ENCODE measurements around the gene CHD8. TPM values are rescaled to one million over a fixed set of nuclear protein-coding genes. Genes with fewer than 3 reads are reported as not detected.

Gene CHD8
- total RNA-seq, 1 donor from 2014 or later = 126 TPM

- Mint-ChIP-seq H3K36me3 (peaks cover 56% of the 10 kb centered on the region), H3K27me3 (ENCODE audit: low read depth) (peaks cover 1% of the 10 kb centered on the region), H3K9me3 (no peaks in the 10 kb centered on the region), H3K4me1 (no peaks in the 10 kb centered on the region), H3K4me3 (no peak overlapping the region), H3K27ac (no peak overlapping the region)
- DNase-seq (ENCODE audit: low spot score in 2 of 2, unreplicated experiment in 2 of 2) = no peak
- TF ChIP-seq, protein P1, sequence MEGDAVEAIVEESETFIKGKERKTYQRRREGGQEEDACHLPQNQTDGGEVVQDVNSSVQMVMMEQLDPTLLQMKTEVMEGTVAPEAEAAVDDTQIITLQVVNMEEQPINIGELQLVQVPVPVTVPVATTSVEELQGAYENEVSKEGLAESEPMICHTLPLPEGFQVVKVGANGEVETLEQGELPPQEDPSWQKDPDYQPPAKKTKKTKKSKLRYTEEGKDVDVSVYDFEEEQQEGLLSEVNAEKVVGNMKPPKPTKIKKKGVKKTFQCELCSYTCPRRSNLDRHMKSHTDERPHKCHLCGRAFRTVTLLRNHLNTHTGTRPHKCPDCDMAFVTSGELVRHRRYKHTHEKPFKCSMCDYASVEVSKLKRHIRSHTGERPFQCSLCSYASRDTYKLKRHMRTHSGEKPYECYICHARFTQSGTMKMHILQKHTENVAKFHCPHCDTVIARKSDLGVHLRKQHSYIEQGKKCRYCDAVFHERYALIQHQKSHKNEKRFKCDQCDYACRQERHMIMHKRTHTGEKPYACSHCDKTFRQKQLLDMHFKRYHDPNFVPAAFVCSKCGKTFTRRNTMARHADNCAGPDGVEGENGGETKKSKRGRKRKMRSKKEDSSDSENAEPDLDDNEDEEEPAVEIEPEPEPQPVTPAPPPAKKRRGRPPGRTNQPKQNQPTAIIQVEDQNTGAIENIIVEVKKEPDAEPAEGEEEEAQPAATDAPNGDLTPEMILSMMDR (IDR thresholded peaks at IDR 0.05; ENCODE audit: unreplicated experiment) = no peak
These were observed 103.3 kb downstream of the CHD8 start for GRCh38 chr14:21352587-21352986.

GRCh38 chr14:21350539-21350938, 105.4 kb downstream of the CHD8 start:
- H3K27me3 Mint-ChIP-seq (ENCODE audit: low read depth) = peaks cover 1% of the 10 kb centered on the region
- peaks cover 41% of the 10 kb centered on the region for H3K36me3 Mint-ChIP-seq
- no peak for DNase-seq (ENCODE audit: low spot score in 2 of 2, unreplicated experiment in 2 of 2)
- H3K4me1 Mint-ChIP-seq = no peaks in the 10 kb centered on the region
- TF ChIP-seq, protein P1 (IDR thresholded peaks at IDR 0.05; ENCODE audit: unreplicated experiment) = no peak
- no peak overlapping the region for H3K4me3 Mint-ChIP-seq
- H3K27ac Mint-ChIP-seq = no peak overlapping the region
- H3K9me3 Mint-ChIP-seq = no peaks in the 10 kb centered on the region

- TF ChIP-seq, protein P1 (IDR thresholded peaks at IDR 0.05; ENCODE audit: unreplicated experiment) = no peak
- no peak for DNase-seq (ENCODE audit: low spot score in 2 of 2, unreplicated experiment in 2 of 2)
- H3K4me1 Mint-ChIP-seq = no peaks in the 10 kb centered on the region
- H3K9me3 Mint-ChIP-seq = no peaks in the 10 kb centered on the region
- no peak overlapping the region for H3K27ac Mint-ChIP-seq
- H3K27me3 Mint-ChIP-seq (ENCODE audit: low read depth) = peaks cover 1% of the 10 kb centered on the region
- H3K4me3 Mint-ChIP-seq = no peak overlapping the region
- H3K36me3 Mint-ChIP-seq = peaks cover 17% of the 10 kb centered on the region
These were observed 108.7 kb downstream of the CHD8 start for GRCh38 chr14:21347201-21347600.

GRCh38 chr14:21346532-21347135, 109.3 kb downstream of the CHD8 start:
- Mint-ChIP-seq H3K36me3 (peaks cover 11% of the 10 kb centered on the region), H3K27me3 (ENCODE audit: low read depth) (peaks cover 1% of the 10 kb centered on the region), H3K4me3 (no peak overlapping the region), H3K27ac (no peak overlapping the region), H3K9me3 (no peaks in the 10 kb centered on the region), H3K4me1 (no peaks in the 10 kb centered on the region)
- DNase-seq (ENCODE audit: low spot score in 2 of 2, unreplicated experiment in 2 of 2) = no peak
- TF ChIP-seq, protein P1 (IDR thresholded peaks at IDR 0.05; ENCODE audit: unreplicated experiment) = no peak

GRCh38 chr14:21343035-21343794, 112.7 kb downstream of the CHD8 start:
- H3K36me3 Mint-ChIP-seq = no peaks in the 10 kb centered on the region
- H3K27me3 Mint-ChIP-seq (ENCODE audit: low read depth) = peaks cover 8% of the 10 kb centered on the region
- H3K9me3 Mint-ChIP-seq = no peaks in the 10 kb centered on the region
- no peaks in the 10 kb centered on the region for H3K4me1 Mint-ChIP-seq
- DNase-seq (ENCODE audit: low spot score in 2 of 2, unreplicated experiment in 2 of 2) = no peak
- no peak overlapping the region for H3K27ac Mint-ChIP-seq
- H3K4me3 Mint-ChIP-seq = no peak overlapping the region
- TF ChIP-seq, protein P1 (IDR thresholded peaks at IDR 0.05; ENCODE audit: unreplicated experiment) = no peak

Other genes starting within 250 kb of the CHD8 start
- 669 to 698 TPM (median 675 TPM) in 3 replicates for gene HNRNPC, start 186.7 kb downstream of the CHD8 start, total RNA-seq
- gene RPGRIP1, start 176.0 kb downstream of the CHD8 start, total RNA-seq = 0.29 to 0.35 TPM (median 0.29 TPM) in 3 replicates
- 102 to 107 TPM (median 104 TPM) in 3 replicates for gene SUPT16H, start 72.1 kb downstream of the CHD8 start, total RNA-seq
- gene RAB2B, start 20.8 kb upstream of the CHD8 start, total RNA-seq = 38.5 to 44.1 TPM (median 39.5 TPM) in 3 replicates
- 61.1 to 66.3 TPM (median 62.4 TPM) in 3 replicates for gene TOX4, start 21.1 kb upstream of the CHD8 start, total RNA-seq
- 68.1 to 74.4 TPM (median 69.0 TPM) in 3 replicates for gene METTL3, start 55.2 kb upstream of the CHD8 start, total RNA-seq
- 44.6 to 45.2 TPM (median 45.2 TPM) in 3 replicates for gene SALL2, start 70.2 kb upstream of the CHD8 start, total RNA-seq
- gene OR10G3, start 124.0 kb upstream of the CHD8 start, total RNA-seq = not detected in 3 replicates
- gene OR10G2, start 178.8 kb upstream of the CHD8 start, total RNA-seq = not detected in 3 replicates
- not detected in 3 replicates for gene OR4E2, start 197.7 kb upstream of the CHD8 start, total RNA-seq
- gene OR4E1, start 217.7 kb upstream of the CHD8 start, total RNA-seq = not detected in 3 replicates

Data from mesothelial cell of epicardium (in vitro differentiated cells).